ENCODE results near the gene MCHR1.
"Not testable (repeated sequence)": the region's sequence is repeated elsewhere in the genome, so short reads cannot be mapped to it uniquely, and the experiment has no call there.

Gene MCHR1

GRCh38 chr22:40660730-40661129 is 18.6 kb upstream of the MCHR1 start:
- H3K9ac ChIP-seq (ENCODE audit: low read depth, low read length) = no peak overlapping the region
- H3K9me3 ChIP-seq (ENCODE audit: insufficient read depth, low read depth, low read length) = no peaks in the 10 kb centered on the region
- no peak overlapping the region for H3K4me3 ChIP-seq (ENCODE audit: low read length)
- H3K36me3 ChIP-seq (ENCODE audit: insufficient read depth, low read length) = no peaks in the 10 kb centered on the region
- no peaks in the 10 kb centered on the region for H3K4me1 ChIP-seq (ENCODE audit: insufficient read depth, low read length)
- no peaks in the 10 kb centered on the region for H3K27me3 ChIP-seq (ENCODE audit: insufficient read depth, low read length)
- 95% methylated on average over 3 of the region's 3 CpGs for WGBS
- no peak overlapping the region for H3K27ac ChIP-seq (ENCODE audit: low read depth, low read length)

- Histone ChIP-seq H3K27ac (ENCODE audit: low read depth, low read length) (no peak overlapping the region), H3K36me3 (ENCODE audit: insufficient read depth, low read length) (no peaks in the 10 kb centered on the region), H3K4me3 (ENCODE audit: low read length) (no peak overlapping the region), H3K9ac (ENCODE audit: low read depth, low read length) (no peak overlapping the region), H3K9me3 (ENCODE audit: insufficient read depth, low read depth, low read length) (no peaks in the 10 kb centered on the region), H3K4me1 (ENCODE audit: insufficient read depth, low read length) (no peaks in the 10 kb centered on the region), H3K27me3 (ENCODE audit: insufficient read depth, low read length) (no peaks in the 10 kb centered on the region)
- 93% methylated on average over 7 of the region's 7 CpGs for WGBS
Measured at GRCh38 chr22:40661671-40662070, 17.6 kb upstream of the MCHR1 start.

GRCh38 chr22:40665312-40665711 is 14.0 kb upstream of the MCHR1 start:
- WGBS = 92% methylated on average over 4 of the region's 4 CpGs
- H3K27me3 ChIP-seq (ENCODE audit: insufficient read depth, low read length) = no peaks in the 10 kb centered on the region
- no peak overlapping the region for H3K9ac ChIP-seq (ENCODE audit: low read depth, low read length)
- no peak overlapping the region for H3K27ac ChIP-seq (ENCODE audit: low read depth, low read length)
- no peaks in the 10 kb centered on the region for H3K9me3 ChIP-seq (ENCODE audit: insufficient read depth, low read depth, low read length)
- no peak overlapping the region for H3K4me3 ChIP-seq (ENCODE audit: low read length)
- no peaks in the 10 kb centered on the region for H3K36me3 ChIP-seq (ENCODE audit: insufficient read depth, low read length)
- H3K4me1 ChIP-seq (ENCODE audit: insufficient read depth, low read length) = peaks cover 3% of the 10 kb centered on the region; the same call in 1 of the 2 replicates

GRCh38 chr22:40666151-40666848 is 13.0 kb upstream of the MCHR1 start:
- H3K36me3 ChIP-seq (ENCODE audit: insufficient read depth, low read length) = no peaks in the 10 kb centered on the region
- 90% methylated on average over 7 of the region's 7 CpGs for WGBS
- peaks cover 3% of the 10 kb centered on the region; the same call in 1 of the 2 replicates for H3K4me1 ChIP-seq (ENCODE audit: insufficient read depth, low read length)
- H3K4me3 ChIP-seq (ENCODE audit: low read length) = no peak overlapping the region
- H3K9ac ChIP-seq (ENCODE audit: low read depth, low read length) = no peak overlapping the region
- H3K27me3 ChIP-seq (ENCODE audit: insufficient read depth, low read length) = no peaks in the 10 kb centered on the region
- H3K27ac ChIP-seq (ENCODE audit: low read depth, low read length) = no peak overlapping the region
- no peaks in the 10 kb centered on the region for H3K9me3 ChIP-seq (ENCODE audit: insufficient read depth, low read depth, low read length)

GRCh38 chr22:40668611-40669411 is 10.5 kb upstream of the MCHR1 start:
- no peak overlapping the region for H3K9ac ChIP-seq (ENCODE audit: low read depth, low read length)
- WGBS = 74% methylated on average over 10 of the region's 11 CpGs

GRCh38 chr22:40670058-40670457 is 9.2 kb upstream of the MCHR1 start:
- 97% methylated on average over 2 of the region's 2 CpGs for WGBS
- H3K4me3 ChIP-seq (ENCODE audit: low read length) = no peak overlapping the region
- no peaks in the 10 kb centered on the region for H3K27me3 ChIP-seq (ENCODE audit: insufficient read depth, low read length)
- peaks cover 3% of the 10 kb centered on the region; the same call in 1 of the 2 replicates for H3K4me1 ChIP-seq (ENCODE audit: insufficient read depth, low read length)
- H3K9ac ChIP-seq (ENCODE audit: low read depth, low read length) = no peak overlapping the region
- H3K27ac ChIP-seq (ENCODE audit: low read depth, low read length) = no peak overlapping the region
- no peaks in the 10 kb centered on the region for H3K36me3 ChIP-seq (ENCODE audit: insufficient read depth, low read length)
- H3K9me3 ChIP-seq (ENCODE audit: insufficient read depth, low read depth, low read length) = no peaks in the 10 kb centered on the region

More at GRCh38 chr22:40668611-40669411, 10.5 kb upstream of the MCHR1 start:
- no peaks in the 10 kb centered on the region for H3K9me3 ChIP-seq (ENCODE audit: insufficient read depth, low read depth, low read length)
- H3K4me3 ChIP-seq (ENCODE audit: low read length) = no peak overlapping the region
- peaks cover 3% of the 10 kb centered on the region; the same call in 1 of the 2 replicates for H3K4me1 ChIP-seq (ENCODE audit: insufficient read depth, low read length)
- H3K27ac ChIP-seq (ENCODE audit: low read depth, low read length) = no peak overlapping the region
- no peaks in the 10 kb centered on the region for H3K27me3 ChIP-seq (ENCODE audit: insufficient read depth, low read length)
- no peaks in the 10 kb centered on the region for H3K36me3 ChIP-seq (ENCODE audit: insufficient read depth, low read length)

- peaks cover 3% of the 10 kb centered on the region; the same call in 1 of the 2 replicates for H3K4me1 ChIP-seq (ENCODE audit: insufficient read depth, low read length)
- 95% methylated on average over 13 of the region's 13 CpGs for WGBS
Measured at GRCh38 chr22:40671369-40671768, 7.9 kb upstream of the MCHR1 start.

GRCh38 chr22:40671796-40672360 is 7.4 kb upstream of the MCHR1 start:
- H3K27ac ChIP-seq (ENCODE audit: low read depth, low read length) = no peak overlapping the region
- WGBS = 96% methylated on average over 7 of the region's 7 CpGs
- no peak overlapping the region for H3K4me3 ChIP-seq (ENCODE audit: low read length)
- H3K27me3 ChIP-seq (ENCODE audit: insufficient read depth, low read length) = no peaks in the 10 kb centered on the region
- no peaks in the 10 kb centered on the region for H3K36me3 ChIP-seq (ENCODE audit: insufficient read depth, low read length)
- H3K9ac ChIP-seq (ENCODE audit: low read depth, low read length) = no peak overlapping the region
- H3K9me3 ChIP-seq (ENCODE audit: insufficient read depth, low read depth, low read length) = no peaks in the 10 kb centered on the region
- peaks cover 3% of the 10 kb centered on the region; the same call in 1 of the 2 replicates for H3K4me1 ChIP-seq (ENCODE audit: insufficient read depth, low read length)

More at GRCh38 chr22:40671369-40671768, 7.9 kb upstream of the MCHR1 start:
- H3K27me3 ChIP-seq (ENCODE audit: insufficient read depth, low read length) = no peaks in the 10 kb centered on the region
- H3K36me3 ChIP-seq (ENCODE audit: insufficient read depth, low read length) = no peaks in the 10 kb centered on the region
- H3K4me3 ChIP-seq (ENCODE audit: low read length) = no peak overlapping the region
- H3K9me3 ChIP-seq (ENCODE audit: insufficient read depth, low read depth, low read length) = no peaks in the 10 kb centered on the region
- H3K27ac ChIP-seq (ENCODE audit: low read depth, low read length) = no peak overlapping the region
- H3K9ac ChIP-seq (ENCODE audit: low read depth, low read length) = no peak overlapping the region

GRCh38 chr22:40673017-40673416 is 6.3 kb upstream of the MCHR1 start:
- Histone ChIP-seq H3K36me3 (ENCODE audit: insufficient read depth, low read length) (no peaks in the 10 kb centered on the region), H3K27me3 (ENCODE audit: insufficient read depth, low read length) (no peaks in the 10 kb centered on the region), H3K27ac (ENCODE audit: low read depth, low read length) (no peak overlapping the region), H3K9ac (ENCODE audit: low read depth, low read length) (no peak overlapping the region), H3K4me1 (ENCODE audit: insufficient read depth, low read length) (peaks cover 3% of the 10 kb centered on the region; the same call in 1 of the 2 replicates), H3K9me3 (ENCODE audit: insufficient read depth, low read depth, low read length) (no peaks in the 10 kb centered on the region), H3K4me3 (ENCODE audit: low read length) (no peak overlapping the region)
- WGBS = 90% methylated on average over 4 of the region's 4 CpGs

GRCh38 chr22:40674274-40674673 is 5.0 kb upstream of the MCHR1 start:
- no peak overlapping the region for H3K27ac ChIP-seq (ENCODE audit: low read depth, low read length)
- WGBS = 93% methylated on average over 4 of the region's 4 CpGs
- H3K9ac ChIP-seq (ENCODE audit: low read depth, low read length) = no peak overlapping the region
- H3K4me1 ChIP-seq (ENCODE audit: insufficient read depth, low read length) = peaks cover 6% of the 10 kb centered on the region
- H3K4me3 ChIP-seq (ENCODE audit: low read length) = no peak overlapping the region
- no peaks in the 10 kb centered on the region for H3K9me3 ChIP-seq (ENCODE audit: insufficient read depth, low read depth, low read length)
- no peaks in the 10 kb centered on the region for H3K36me3 ChIP-seq (ENCODE audit: insufficient read depth, low read length)
- no peaks in the 10 kb centered on the region for H3K27me3 ChIP-seq (ENCODE audit: insufficient read depth, low read length)

GRCh38 chr22:40676166-40676565 is 3.1 kb upstream of the MCHR1 start:
- not testable (repeated sequence) for H3K9ac ChIP-seq (ENCODE audit: low read depth, low read length); H3K9me3 ChIP-seq (ENCODE audit: insufficient read depth, low read depth, low read length); H3K4me3 ChIP-seq (ENCODE audit: low read length); H3K27me3 ChIP-seq (ENCODE audit: insufficient read depth, low read length); H3K36me3 ChIP-seq (ENCODE audit: insufficient read depth, low read length); H3K27ac ChIP-seq (ENCODE audit: low read depth, low read length)
- 94% methylated on average over 4 of the region's 4 CpGs for WGBS
- H3K4me1 ChIP-seq (ENCODE audit: insufficient read depth, low read length) = peaks cover 22% of the 10 kb centered on the region

All from HUES64 (cell line).